Erythroblast (primary cell): ENCODE results near the gene ARID1B.

Experiments
- GATA1 ChIP-seq: IDR thresholded peaks from 2 replicates; pipeline ENCODE4 v1.6.1; 2011; ENCODE audit warnings: low read depth, mild to moderate bottlenecking, control low read depth, low read length, moderate library complexity
- POLR2A ChIP-seq: IDR thresholded peaks from 2 replicates; pipeline ENCODE4 v1.6.1; 2011; ENCODE audit warnings: mild to moderate bottlenecking, low read length

- TF ChIP-seq POLR2A, result no peak
- TF ChIP-seq GATA1, result no peak
Observed at GRCh38 chr6:156974830-156975261, 197.7 kb downstream of the ARID1B start.
